ENCODE data around the gene TM7SF3.

DNA sequence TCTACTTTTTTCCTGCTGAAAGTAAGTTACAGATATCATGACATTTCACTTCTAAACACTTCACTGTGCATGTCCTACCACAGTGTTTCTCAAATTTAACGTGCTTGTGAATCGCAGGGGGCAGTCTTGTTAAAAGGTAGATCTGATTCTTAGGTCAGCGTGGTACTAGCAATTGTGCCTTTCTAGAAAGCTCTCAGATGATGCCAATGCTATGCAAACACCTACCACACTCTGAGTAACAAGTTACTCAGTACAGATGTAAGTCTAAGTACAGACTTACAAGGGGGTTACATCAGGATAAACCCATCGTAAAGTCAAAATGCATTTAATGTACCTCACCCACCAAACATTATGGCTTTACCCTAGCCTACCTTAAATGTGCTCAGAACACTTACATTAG is 22.4 kb downstream of the TM7SF3 start:
- TF ChIP-seq EZH2 (IDR thresholded peaks at IDR 0.05; ENCODE audit: borderline replicate concordance, low read length) (no peak), CTCF (conservative IDR thresholded peaks at IDR 0.05 in 1 of 2, IDR thresholded peaks at IDR 0.05 in 1 of 2; ENCODE audit: extremely low read depth in 1 of 2, insufficient read depth in 1 of 2, low read depth in 1 of 2, low read length in 2 of 2) (no peak)
